Chondrocyte (in vitro differentiated cells): ENCODE data around the gene CDK19. TPM values are rescaled to one million over a fixed set of nuclear protein-coding genes. Genes with fewer than 3 reads are reported as not detected.
A peak's percentile ranks its signal among the peaks of the same experiment; 100 is the strongest.

Experiments used
- DNase-seq: peaks from one replicate; pipeline ENCODE4 v3.0.0; 2021; ENCODE audit warnings: mixed read lengths, low spot score
- H3K27ac Mint-ChIP-seq: one replicate; pipeline ENCODE4 v1.8.0; 2021; ENCODE audit warnings: mild to moderate bottlenecking, moderate library complexity, mixed read lengths; ENCODE audit not compliant: unreplicated experiment
- H3K27me3 Mint-ChIP-seq: 2 replicates; pipeline ENCODE4 v1.8.0; 2021; ENCODE audit warnings: low read depth, mixed read lengths
- H3K36me3 Mint-ChIP-seq: 2 replicates; pipeline ENCODE4 v1.8.0; 2021; ENCODE audit warnings: low read depth, mixed read lengths
- H3K4me1 Mint-ChIP-seq: 2 replicates; pipeline ENCODE4 v1.8.0; 2021; ENCODE audit warnings: low read depth, mild to moderate bottlenecking, mixed read lengths
- H3K4me3 Mint-ChIP-seq: one replicate; pipeline ENCODE4 v1.8.0; 2021; ENCODE audit warnings: mild to moderate bottlenecking, moderate library complexity, mixed read lengths; ENCODE audit not compliant: unreplicated experiment
- H3K9me3 Mint-ChIP-seq: 2 replicates; pipeline ENCODE4 v1.8.0; 2021; ENCODE audit warnings: low read depth, mixed read lengths
- total RNA-seq: library from RNA; stranded (reverse); gene quantifications from 3 replicates; pipeline ENCODE4 v1.2.1, GENCODE V29; 2021
- TF ChIP-seq, protein P1 (sequence below): fragments of 200-600 bp; sonication (generic); IDR thresholded peaks from 2 replicates; pipeline ENCODE4 v1.5.0; 2021; ENCODE audit warnings: antibody characterized with exemption, mild to moderate bottlenecking, moderate library complexity

Gene CDK19
- total RNA-seq, 1 donor from 2014 or later, result 21.6 TPM

DNA sequence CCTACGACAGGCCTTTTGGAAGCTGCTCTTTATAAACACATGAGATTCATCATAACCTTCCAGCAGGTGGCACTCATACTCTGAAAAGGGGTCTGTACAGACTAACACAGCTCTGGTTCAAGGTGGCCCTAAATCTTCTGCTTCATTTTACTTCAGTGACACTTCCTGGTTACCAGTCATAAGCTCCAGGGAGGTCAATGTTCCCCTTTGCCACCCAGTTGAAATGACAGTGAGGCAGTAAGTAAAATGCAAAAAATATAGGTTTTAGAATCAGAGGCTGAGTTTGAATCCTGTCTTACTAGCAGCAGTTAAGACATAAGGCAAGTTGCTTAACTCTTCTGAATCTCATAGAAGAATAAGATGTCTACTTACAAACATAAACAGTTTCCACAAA lies 132.8 kb downstream of the CDK19 start:
- Mint-ChIP-seq H3K27me3 (no peaks in the 10 kb centered on the region), H3K9me3 (no peaks in the 10 kb centered on the region), H3K4me3 (no peak overlapping the region), H3K36me3 (no peaks in the 10 kb centered on the region), H3K27ac (no peak overlapping the region), H3K4me1 (peaks cover 10% of the 10 kb centered on the region)
- TF ChIP-seq, protein P1, sequence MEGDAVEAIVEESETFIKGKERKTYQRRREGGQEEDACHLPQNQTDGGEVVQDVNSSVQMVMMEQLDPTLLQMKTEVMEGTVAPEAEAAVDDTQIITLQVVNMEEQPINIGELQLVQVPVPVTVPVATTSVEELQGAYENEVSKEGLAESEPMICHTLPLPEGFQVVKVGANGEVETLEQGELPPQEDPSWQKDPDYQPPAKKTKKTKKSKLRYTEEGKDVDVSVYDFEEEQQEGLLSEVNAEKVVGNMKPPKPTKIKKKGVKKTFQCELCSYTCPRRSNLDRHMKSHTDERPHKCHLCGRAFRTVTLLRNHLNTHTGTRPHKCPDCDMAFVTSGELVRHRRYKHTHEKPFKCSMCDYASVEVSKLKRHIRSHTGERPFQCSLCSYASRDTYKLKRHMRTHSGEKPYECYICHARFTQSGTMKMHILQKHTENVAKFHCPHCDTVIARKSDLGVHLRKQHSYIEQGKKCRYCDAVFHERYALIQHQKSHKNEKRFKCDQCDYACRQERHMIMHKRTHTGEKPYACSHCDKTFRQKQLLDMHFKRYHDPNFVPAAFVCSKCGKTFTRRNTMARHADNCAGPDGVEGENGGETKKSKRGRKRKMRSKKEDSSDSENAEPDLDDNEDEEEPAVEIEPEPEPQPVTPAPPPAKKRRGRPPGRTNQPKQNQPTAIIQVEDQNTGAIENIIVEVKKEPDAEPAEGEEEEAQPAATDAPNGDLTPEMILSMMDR, result peak; percentile 92
- DNase-seq, result no peak

DNA sequence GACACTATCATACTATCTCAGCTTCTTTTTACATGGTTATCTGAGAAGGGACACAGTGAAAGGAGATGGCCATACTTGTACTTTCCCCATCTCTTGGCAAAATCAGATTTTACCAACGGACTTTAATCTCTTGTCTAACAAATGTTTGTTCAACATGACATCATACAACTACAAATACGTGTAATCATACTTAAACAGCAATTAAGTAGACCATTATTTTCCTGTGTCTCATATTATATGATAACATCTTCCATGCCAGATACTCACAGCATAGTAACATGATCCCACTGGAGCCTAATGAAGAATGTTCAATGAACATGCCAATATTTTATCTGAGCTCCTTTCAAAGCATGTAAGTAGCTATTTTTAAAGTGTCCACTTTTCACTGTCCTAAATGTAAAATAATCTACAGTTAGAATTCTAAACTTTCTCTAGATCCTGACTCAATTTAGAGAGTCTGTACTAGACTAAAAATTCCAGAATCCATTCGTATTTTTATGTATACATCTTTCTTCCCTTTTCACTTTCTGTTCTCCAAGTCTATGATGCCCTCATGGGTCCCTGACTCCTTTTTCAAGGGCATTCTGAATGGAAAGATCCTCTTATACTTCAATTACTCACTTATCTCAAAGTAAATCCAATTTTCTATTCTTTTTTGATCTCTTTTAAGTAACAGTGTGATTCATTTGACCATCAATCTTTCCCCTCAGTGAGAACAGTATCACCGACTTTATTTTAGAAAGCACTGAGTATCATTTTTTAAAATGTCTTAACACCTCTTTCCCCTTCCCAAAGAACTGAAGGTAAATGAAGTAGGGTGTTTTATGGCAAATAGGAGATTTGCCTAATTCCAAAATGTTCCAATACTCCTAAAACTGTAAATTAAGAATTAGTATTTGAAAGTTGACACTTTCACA lies 133.5 kb downstream of the CDK19 start:
- no peak overlapping the region for H3K27ac Mint-ChIP-seq
- TF ChIP-seq, protein P1, result no peak
- DNase-seq, result no peak
- no peak overlapping the region for H3K4me3 Mint-ChIP-seq
- no peaks in the 10 kb centered on the region for H3K36me3 Mint-ChIP-seq
- H3K4me1 Mint-ChIP-seq, result peaks cover 10% of the 10 kb centered on the region
- no peaks in the 10 kb centered on the region for H3K27me3 Mint-ChIP-seq
- H3K9me3 Mint-ChIP-seq, result no peaks in the 10 kb centered on the region

DNA sequence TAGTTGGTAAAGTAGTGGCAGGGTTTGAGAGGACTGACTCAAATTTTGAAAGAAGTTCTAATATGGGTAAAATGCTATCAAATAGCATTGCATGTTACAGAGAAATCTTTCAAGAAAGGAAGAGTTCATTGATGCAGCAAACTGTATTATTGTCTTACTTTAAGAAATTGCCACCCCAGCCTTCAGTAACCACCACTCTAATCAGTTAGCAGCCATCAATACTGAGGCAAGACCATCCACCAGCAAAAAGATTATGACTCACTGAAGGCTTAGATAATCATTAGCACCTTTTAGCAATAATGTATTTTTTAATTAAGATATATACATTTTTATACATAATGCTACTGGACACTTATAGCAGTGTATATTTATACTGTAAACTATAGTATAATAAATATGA lies 138.9 kb downstream of the CDK19 start:
- Mint-ChIP-seq H3K4me3 (no peak overlapping the region), H3K9me3 (no peaks in the 10 kb centered on the region), H3K4me1 (peaks cover under 1% of the 10 kb centered on the region), H3K27ac (no peak overlapping the region), H3K36me3 (no peaks in the 10 kb centered on the region), H3K27me3 (no peaks in the 10 kb centered on the region)
- TF ChIP-seq, protein P1, result no peak
- DNase-seq, result no peak

DNA sequence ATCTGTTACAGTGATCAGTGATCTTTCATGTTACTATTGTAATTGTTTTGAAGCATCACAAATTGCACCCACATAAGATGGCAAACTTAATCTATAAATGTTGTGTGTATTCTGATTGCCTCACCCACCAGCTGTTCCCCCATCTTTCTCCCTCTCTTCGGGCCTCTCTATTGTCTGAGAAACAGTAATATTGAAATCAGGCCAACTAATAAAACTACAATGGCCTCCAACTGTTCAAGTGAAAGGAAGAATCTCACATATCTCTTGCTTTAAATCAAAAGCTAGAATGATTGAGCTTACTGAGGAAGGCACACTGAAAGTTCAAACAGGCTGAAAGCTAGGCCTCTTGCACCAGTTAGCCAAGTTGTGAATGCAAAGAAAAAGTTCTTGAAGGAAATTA lies 141.2 kb downstream of the CDK19 start:
- H3K27ac Mint-ChIP-seq, result no peak overlapping the region

DNA sequence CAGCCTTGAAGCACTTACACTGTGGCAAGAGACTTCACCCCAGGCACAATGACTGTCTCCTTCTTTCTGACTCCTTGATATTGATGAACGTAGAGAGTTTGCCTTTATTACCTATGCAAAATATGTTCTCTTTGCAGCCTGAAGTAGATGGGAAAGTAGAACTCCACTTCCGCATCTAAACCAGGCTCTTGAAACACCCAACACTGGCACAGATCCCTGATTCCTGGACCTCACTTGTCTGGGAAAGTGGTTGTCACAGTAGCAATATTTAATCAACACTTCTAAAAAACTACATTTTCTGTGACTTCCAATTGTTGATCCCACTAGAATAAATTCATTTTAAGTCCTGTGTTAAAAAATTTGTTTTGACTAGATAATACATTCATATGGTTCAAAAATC lies 143.1 kb downstream of the CDK19 start:
- DNase-seq, result no peak
- Mint-ChIP-seq H3K4me1 (no peaks in the 10 kb centered on the region), H3K4me3 (no peak overlapping the region), H3K9me3 (no peaks in the 10 kb centered on the region), H3K36me3 (no peaks in the 10 kb centered on the region), H3K27ac (no peak overlapping the region), H3K27me3 (no peaks in the 10 kb centered on the region)
- TF ChIP-seq, protein P1, result no peak

More for the DNA sequence above, 141.2 kb downstream of the CDK19 start:
- Mint-ChIP-seq H3K36me3 (no peaks in the 10 kb centered on the region), H3K4me1 (no peaks in the 10 kb centered on the region), H3K9me3 (no peaks in the 10 kb centered on the region), H3K27me3 (no peaks in the 10 kb centered on the region), H3K4me3 (no peak overlapping the region)
- TF ChIP-seq, protein P1, result no peak
- DNase-seq, result no peak
